Measurements from ENCODE around the gene ZNF790.
"Not testable (repeated sequence)": the region's sequence is repeated elsewhere in the genome, so short reads cannot be mapped to it uniquely, and the experiment has no call there.

ZNF790 gene

GRCh38 chr19:36837906-36838783, at the start of gene ZNF790:
TSS of gene ZNF790 (minus strand) at chr19:36838387. CDS start at chr19:36825619, 12,768 bp downstream.
- peak; percentile 96 for DNase-seq (ENCODE audit: low spot score)

- DNase-seq (ENCODE audit: low spot score): no peak
Observed at GRCh38 chr19:36876993-36877938, 39.1 kb upstream of the ZNF790 start.

GRCh38 chr19:36851898-36852297, 13.7 kb upstream of the ZNF790 start:
- no peak for DNase-seq (ENCODE audit: low spot score)

DNA sequence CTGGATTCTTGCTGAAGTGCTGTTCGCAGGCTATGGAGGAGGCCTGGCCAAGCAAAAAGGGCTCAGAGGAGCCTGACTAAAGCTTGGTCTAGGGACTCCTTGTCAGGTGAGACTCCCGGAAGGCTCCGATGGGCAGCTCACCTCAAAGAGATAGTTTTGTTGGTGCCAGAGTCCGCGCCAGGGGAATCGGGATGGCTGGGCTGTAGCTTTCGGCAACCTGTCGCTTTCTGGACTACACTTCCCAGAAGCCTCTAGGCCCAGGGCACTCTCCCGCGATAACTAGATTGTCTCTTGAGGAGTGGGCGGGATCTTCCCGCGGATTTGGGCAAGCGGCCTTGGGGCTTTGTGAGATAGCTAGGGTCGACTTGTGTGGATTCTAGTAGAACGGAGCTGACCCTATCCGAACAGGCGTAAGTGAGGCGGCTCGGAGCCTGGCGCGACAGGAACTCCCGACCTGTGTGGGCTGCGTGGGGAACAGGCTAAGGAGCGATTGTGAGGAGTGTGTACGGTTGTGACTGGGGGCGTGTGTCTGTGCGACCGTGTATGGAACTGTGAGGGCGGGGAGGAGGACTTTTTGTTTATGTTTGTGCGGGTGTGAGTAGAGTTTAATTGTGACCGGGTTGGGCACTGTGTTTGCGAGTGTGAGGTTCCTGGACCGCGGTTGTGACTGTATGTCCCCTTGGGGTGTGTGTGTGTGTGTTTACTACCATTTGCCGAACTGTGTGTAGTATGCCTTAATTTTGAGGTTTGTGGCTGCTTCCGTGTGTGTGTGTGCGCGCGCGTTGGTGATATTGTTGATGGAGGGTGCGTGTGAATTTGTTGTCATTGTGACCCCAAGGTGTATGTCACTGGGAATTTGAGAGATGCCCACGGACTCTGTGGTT, 12.6 kb upstream of the ZNF790 start, which contains the start of gene ZNF345:
ZNF345 (plus strand) TSS at position 318 of the 884 bp plus-strand sequence. CDS start 25,955 bp downstream, outside the sequence.
- DNase-seq (ENCODE audit: low spot score): peak; percentile 93

DNA sequence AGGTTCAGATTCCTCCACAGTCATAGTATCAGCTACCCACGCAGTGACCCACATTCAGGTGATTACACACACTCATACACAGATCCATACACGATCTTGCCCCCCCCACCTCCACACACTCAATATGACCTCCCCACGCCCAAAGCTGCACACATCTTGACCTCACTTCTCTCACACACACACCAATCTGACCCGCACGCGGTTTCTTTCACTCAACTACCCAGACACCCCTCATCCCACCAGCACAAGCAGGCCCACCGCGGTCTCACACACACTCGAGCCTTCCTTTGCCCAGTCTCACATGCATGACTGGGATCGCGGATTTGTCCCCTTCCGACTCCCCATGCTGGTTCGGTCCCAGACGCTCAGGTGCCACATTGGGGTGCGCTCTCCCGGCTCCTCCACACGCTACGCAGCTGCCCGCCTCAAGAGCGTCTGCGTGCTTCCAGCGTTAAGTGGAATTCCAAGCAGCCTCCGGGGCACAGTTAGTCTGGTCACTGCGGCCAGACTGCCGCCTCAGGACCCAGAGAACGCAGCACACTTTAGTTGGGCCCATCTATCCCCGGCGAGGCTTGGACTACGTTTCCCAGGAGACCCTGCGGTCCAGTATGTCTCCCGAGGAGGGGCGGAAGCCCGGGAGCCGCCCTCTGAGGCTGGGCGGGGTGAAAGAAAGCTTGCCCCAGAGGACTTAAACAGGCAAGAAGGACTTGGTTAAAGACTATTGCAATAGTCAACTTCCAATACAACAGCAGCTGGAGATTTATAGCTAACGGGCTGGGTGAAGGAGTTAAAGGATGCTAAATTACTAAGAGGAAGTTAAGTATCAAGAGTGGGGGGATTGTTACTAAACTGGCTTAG, 11.7 kb upstream of the ZNF790 start:
- peak; percentile 92 for DNase-seq (ENCODE audit: low spot score)

DNA sequence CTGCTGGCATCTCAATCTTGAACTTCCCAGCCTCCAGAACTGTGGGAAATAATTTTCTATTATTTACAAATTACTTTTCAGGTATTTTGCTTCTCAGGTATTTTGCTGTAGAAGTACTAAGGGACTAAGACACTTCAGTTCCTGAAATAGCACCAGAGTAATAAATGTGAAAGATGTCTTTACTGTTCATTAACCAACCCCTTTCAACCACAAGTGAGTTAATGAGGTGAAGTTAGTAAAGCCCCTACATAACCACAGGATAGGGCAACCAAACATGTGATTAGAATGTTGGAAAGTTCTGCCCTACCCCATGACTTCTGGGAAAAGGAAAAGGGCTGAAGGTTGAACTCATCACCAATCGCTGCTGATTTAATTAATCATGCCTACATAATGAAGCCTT, 9.8 kb upstream of the ZNF790 start:
- DNase-seq (ENCODE audit: low spot score): no peak

DNA sequence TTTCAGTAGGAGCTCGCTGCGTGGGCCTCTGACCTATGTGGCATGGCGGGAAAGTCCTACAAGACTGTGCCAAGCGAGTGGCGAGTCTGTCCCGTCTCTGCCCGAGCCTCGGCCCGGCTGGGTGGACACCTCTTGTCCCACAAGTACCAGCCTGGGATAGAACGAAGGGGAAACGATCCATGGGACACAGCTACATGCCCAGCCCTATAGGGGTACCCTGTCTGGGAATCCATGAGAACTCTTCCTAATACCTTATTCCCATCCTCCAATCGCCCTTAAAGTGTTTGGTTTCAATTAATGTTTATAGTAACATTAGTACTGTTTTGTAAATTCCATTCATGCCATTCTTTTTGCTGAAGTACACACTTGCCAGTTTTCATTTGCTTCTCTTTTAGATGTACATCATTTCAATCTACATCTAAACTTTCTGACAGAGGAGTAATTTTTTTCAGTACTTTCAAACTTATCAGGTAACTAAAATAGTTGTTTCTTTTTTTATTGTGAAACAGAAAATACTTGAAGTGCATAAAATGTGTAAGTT, 667 bp upstream of the ZNF790 start:
- no peak for DNase-seq (ENCODE audit: low spot score)

DNA sequence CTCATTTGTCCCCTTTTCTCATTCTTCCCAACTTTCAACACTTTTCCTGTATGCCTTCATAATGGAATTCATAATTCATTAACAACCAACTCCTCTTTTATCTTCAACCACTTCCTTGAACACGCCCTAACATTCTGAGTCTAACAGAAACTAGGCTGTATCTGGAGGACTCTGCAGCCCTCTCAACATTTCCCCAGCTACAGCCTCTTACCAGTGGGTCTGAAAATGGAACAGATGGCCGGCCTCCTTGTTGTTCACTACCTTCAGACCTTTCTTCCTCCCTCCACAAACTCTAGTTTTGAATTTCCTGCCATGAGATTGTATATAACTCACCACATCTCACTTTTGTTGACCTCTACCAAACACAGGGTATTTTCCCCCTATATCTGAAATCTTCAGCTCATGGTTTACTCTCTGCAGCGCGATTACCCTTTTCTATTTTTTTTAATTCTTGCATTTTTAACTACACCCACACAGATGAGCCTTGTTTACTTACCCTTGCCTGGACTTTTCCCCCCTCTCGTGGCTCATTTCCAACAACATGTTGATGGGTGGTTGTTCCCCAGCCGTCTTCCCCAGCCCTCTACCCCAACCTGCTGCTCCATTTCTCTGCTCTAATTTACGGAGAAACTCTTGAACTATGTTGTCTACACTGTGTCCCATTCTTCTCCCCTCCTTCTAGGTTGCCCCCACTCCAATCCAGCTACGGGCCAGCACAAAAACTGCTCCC, 846 bp downstream of the ZNF790 start:
- peak; percentile 63 for DNase-seq (ENCODE audit: low spot score)

GRCh38 chr19:36833430-36833829, 4.8 kb downstream of the ZNF790 start:
- DNase-seq (ENCODE audit: low spot score): no peak

GRCh38 chr19:36821758-36822157, 16.4 kb downstream of the ZNF790 start:
- no peak for DNase-seq (ENCODE audit: low spot score)

- DNase-seq (ENCODE audit: low spot score): no peak
Observed at GRCh38 chr19:36819130-36819630, 19.0 kb downstream of the ZNF790 start.

DNA sequence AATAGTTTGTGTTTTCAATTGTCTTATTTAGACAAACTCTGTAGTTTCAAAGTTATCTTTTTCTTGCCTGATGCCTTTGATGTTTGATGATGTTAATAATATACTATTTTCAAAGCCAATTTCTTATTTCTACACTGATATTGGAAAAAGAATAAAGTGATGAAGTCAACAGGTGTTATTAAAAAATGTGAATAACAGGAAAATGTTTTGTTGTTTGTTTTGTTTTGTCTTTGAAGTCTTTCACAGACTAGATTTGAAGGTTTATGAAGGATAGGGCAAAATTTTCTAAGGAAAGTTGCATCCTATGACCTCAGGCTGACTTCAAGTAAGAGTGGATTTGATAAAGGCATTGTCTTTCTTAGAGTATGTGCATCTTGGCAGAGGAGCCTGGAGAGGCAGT, 31.2 kb downstream of the ZNF790 start:
- no peak for DNase-seq (ENCODE audit: low spot score)

DNA sequence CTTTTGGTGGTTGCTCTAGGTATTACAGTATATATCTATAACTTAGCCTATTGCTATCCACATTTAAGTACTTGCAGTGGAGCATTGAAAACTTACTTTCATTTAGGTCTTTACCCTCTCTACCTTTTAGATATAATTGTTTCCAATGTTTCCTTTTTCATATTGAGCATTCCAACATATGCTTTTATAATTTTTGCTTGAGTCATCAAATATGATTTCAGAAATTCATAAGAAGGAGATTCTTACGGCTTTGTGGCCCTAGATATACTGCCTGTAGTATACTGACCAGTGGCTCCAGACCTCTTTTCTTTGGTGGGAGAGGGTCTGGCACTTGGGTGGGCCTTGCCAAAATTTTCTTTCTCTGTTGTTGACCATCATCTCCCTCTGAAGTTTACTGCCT, 32.8 kb downstream of the ZNF790 start:
- DNase-seq (ENCODE audit: low spot score): no peak

- no peak for DNase-seq (ENCODE audit: low spot score)
Observed at GRCh38 chr19:36797786-36798108, 40.4 kb downstream of the ZNF790 start.

GRCh38 chr19:36796714-36796992, 41.5 kb downstream of the ZNF790 start:
- no peak for DNase-seq (ENCODE audit: low spot score)

DNA sequence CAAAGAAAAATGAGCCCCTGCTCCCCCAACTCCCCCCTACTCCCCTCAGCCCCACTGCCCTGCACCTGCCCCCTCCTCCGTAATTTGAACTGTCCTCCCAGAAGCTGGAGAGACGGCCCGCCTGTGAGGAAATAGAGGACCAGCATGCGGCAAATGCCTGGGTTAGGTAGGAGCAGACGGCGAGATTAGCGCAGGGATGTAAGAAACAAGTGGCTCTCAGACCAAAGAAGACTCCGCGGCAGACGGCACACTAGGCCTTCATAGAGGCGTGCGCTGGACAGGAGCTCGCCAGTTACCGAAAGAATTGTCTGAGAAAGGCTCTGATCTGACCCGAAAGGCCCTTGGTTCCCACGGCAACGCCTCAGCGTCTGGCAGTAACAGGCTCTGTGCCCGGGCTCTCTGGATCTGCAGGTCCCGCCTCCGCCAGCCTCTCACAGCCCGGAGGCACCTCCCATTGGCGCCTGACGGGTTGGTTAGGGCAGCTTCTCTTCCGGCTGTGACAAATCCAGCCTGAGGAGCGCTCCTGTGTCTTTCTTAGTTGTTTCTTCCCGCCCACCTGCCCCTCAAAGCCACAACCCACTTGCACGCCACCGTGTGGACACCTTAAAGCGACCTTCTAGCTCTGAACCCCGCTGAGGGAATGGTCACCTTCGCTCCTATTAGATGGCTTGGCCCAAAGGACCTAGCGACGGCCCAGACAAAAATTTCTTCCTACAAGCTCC, 46.6 kb downstream of the ZNF790 start:
- not testable (repeated sequence) for DNase-seq (ENCODE audit: low spot score)

DNA sequence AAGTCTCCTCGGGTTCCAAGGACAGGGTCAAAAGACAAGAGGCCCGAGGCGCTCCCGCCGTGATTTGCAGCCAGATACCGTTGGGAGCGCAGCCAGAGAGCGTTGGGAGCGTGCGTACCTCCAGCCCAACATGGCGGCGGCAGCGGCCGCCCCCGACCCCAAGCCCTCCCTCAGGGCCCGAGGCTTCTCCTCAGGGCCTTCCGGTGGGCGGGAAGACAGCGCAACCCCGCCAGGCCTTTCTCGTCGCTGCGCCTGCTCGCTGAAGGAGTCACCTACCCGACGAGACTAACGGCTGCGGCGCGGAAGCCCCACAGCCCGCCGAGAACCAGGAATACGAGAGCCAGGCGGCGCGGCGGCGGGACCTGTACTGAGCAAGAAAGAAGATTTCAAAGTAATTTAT, 62.4 kb downstream of the ZNF790 start:
- DNase-seq (ENCODE audit: low spot score): peak; percentile 67

DNA sequence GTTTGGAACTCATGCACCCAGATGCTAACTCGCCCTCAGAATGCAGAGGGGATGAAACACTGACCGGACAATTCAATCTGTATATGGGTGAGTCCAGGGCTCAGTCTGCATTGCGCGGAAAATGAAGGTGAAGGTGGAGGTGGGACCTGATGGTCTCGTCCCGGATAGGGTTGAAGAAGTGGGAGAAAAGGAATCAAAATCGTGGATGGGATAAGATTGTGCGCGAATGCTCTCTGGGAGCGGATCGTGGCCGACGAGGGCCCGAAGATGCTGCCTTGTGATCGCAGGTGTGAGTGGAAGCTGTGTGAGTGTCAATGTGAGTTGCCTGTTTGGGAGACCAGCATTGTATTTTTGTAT, 65.0 kb downstream of the ZNF790 start:
- no peak for DNase-seq (ENCODE audit: low spot score)
